HCT116 (cell line): ENCODE measurements around the gene EIF2AK2. TPM values are rescaled to one million over a fixed set of nuclear protein-coding genes. Genes with fewer than 3 reads are reported as not detected.
"Not testable (repeated sequence)": the region's sequence is repeated elsewhere in the genome, so short reads cannot be mapped to it uniquely, and the experiment has no call there.

Experiments
- ATAC-seq: fragments of 200-7000 bp; cut with Tn5 transposase; 2 replicates; pipeline ENCODE4 v1.9.1; 2020; ENCODE audit warnings: mild to moderate bottlenecking, moderate library complexity
- BruUV-seq: library from RNA; stranded (reverse); fragments of 400-500 nt; replicated peaks from 2 replicates; lab custom pipeline; 2021; lab: Mats Ljungman, UMichigan
- CTCF ChIA-PET: fragments of 300-600 bp; sonication (Branson Sonifier 250); formaldehyde crosslinking; loops from one replicate; lab custom pipeline; 2021; ENCODE audit warnings: antibody characterized with exemption; lab: Charles Lee
- POLR2A ChIA-PET: fragments of 300-600, 350-600 bp; sonication (Branson Sonifier 250); formaldehyde crosslinking; loops from one replicate; lab custom pipeline; 2021; ENCODE audit warnings: antibody characterized with exemption; lab: Charles Lee
- RAD21 ChIA-PET, 2 experiments: fragments of 300-600 bp; sonication (Branson Sonifier 250); formaldehyde crosslinking; loops; one replicate each; lab custom pipeline; 2023; ENCODE audit warnings: low total read pairs in 2 of 2; ENCODE audit not compliant: uncharacterized antibody in 2 of 2, unreplicated experiment in 2 of 2, low non-redundant PET in 1 of 2; lab: Charles Lee
- DNase-seq: peaks from one replicate; pipeline ENCODE4 v3.0.0-alpha.2; 2010; ENCODE audit warnings: low read depth, low spot score
- H2AFZ ChIP-seq: fragments of 200-600 bp; shearing (Covaris generic), sonication (generic); 2 replicates; pipeline ENCODE4 v1.6.1; 2017; ENCODE audit warnings: low read depth, mixed run types, mixed read lengths, antibody characterized with exemption, low read length; ENCODE audit not compliant: poor library complexity, severe bottlenecking
- H3K27ac ChIP-seq: 2 replicates; pipeline ENCODE4 v1.5.1; 2012; ENCODE audit warnings: low read depth, low read length
- H3K27me3 ChIP-seq: fragments of 200-600 bp; sonication (generic); 2 replicates; pipeline ENCODE4 v1.6.1; 2016; ENCODE audit warnings: mixed run types, low read length, mixed read lengths; ENCODE audit not compliant: insufficient read depth
- H3K36me3 ChIP-seq, 2 experiments: fragments of 200-500 bp in 1 of 2; fragments of 200-600 bp in 1 of 2; sonication (Bioruptor generic) in 1 of 2; sonication (generic) in 1 of 2; 2 replicates each; pipeline versions ENCODE4 v1.5.1 to v1.6.1; 2014 to 2016; ENCODE audit warnings: low read length in 2 of 2, inconsistent platforms in 1 of 2, mixed read lengths in 1 of 2, mixed run types in 1 of 2; ENCODE audit not compliant: insufficient read depth in 2 of 2, control insufficient read depth in 1 of 2
- H3K4me1 ChIP-seq, 2 experiments: fragments of 200-600 bp in 1 of 2; sonication (generic) in 1 of 2; 2 replicates each; pipeline versions ENCODE4 v1.5.1 to v1.6.1; 2012 to 2017; ENCODE audit warnings: low read length in 2 of 2, inconsistent platforms in 1 of 2, mild to moderate bottlenecking in 1 of 2, mixed read lengths in 1 of 2, mixed run types in 1 of 2, moderate library complexity in 1 of 2; ENCODE audit not compliant: insufficient read depth in 2 of 2, control insufficient read depth in 1 of 2
- H3K4me2 ChIP-seq: fragments of 200-600 bp; sonication (generic); 2 replicates; pipeline ENCODE4 v1.6.1; 2017; ENCODE audit warnings: mixed run types, low read length, mixed read lengths
- H3K4me3 ChIP-seq, 2 experiments: fragments of 200-600 bp in 1 of 2; sonication (generic) in 1 of 2; replicated peaks in 1 of 2; 2 replicates each; pipeline ENCODE4 v1.5.1; 2011 to 2016; ENCODE audit warnings: low read length in 2 of 2, control low read depth in 1 of 2, low read depth in 1 of 2, mild to moderate bottlenecking in 1 of 2, mixed read lengths in 1 of 2, mixed run types in 1 of 2
- H3K79me2 ChIP-seq: fragments of 200-600 bp; sonication (generic); 2 replicates; pipeline ENCODE4 v1.6.1; 2017; ENCODE audit warnings: mild to moderate bottlenecking, mixed run types, low read length, moderate library complexity, mixed read lengths; ENCODE audit not compliant: insufficient read depth
- H3K9ac ChIP-seq: fragments of 200-600 bp; sonication (generic); 2 replicates; pipeline ENCODE4 v1.6.1; 2016; ENCODE audit warnings: low read length, mixed read lengths
- H3K9me2 ChIP-seq: fragments of 200-600 bp; sonication (generic), shearing (Covaris generic); 2 replicates; pipeline ENCODE4 v1.6.1; 2017; ENCODE audit warnings: mixed run types, mild to moderate bottlenecking, moderate library complexity; ENCODE audit not compliant: insufficient read depth
- H3K9me3 ChIP-seq, 2 experiments: fragments of 200-500 bp in 1 of 2; fragments of 200-600 bp in 1 of 2; sonication (Bioruptor generic) in 1 of 2; sonication (generic) in 1 of 2; 2 replicates each; pipeline ENCODE4 v1.6.1; 2014 to 2017; ENCODE audit warnings: low read length in 2 of 2, mixed read lengths in 2 of 2, inconsistent platforms in 1 of 2, low read depth in 1 of 2, mild to moderate bottlenecking in 1 of 2, mixed run types in 1 of 2, moderate library complexity in 1 of 2; ENCODE audit not compliant: control insufficient read depth in 1 of 2, insufficient read depth in 1 of 2
- H4K20me1 ChIP-seq: fragments of 200-600 bp; sonication (generic), shearing (Covaris generic); 2 replicates; pipeline ENCODE4 v1.6.1; 2017; ENCODE audit warnings: mixed run types, mild to moderate bottlenecking, moderate library complexity; ENCODE audit not compliant: insufficient read depth
- CEBPB ChIP-seq: IDR thresholded peaks from 2 replicates; pipeline ENCODE4 v1.6.1; 2012; ENCODE audit warnings: low read depth
- EGR1 ChIP-seq: IDR thresholded peaks from 2 replicates; pipeline ENCODE4 v1.6.1; 2012; ENCODE audit warnings: low read depth
- MAX ChIP-seq: IDR thresholded peaks from 2 replicates; pipeline ENCODE4 v1.6.1; 2012
- POLR2A ChIP-seq: IDR thresholded peaks from 2 replicates; pipeline ENCODE4 v1.7.0; 2011; ENCODE audit warnings: borderline replicate concordance; ENCODE audit not compliant: insufficient read depth, insufficient read length; ENCODE audit errors: extremely low read depth
- POLR2AphosphoS5 ChIP-seq: IDR thresholded peaks from 2 replicates; pipeline ENCODE4 v1.6.1; 2011; ENCODE audit warnings: mild to moderate bottlenecking, low read depth, low read length, moderate library complexity
- SIN3A ChIP-seq: IDR thresholded peaks from 2 replicates; pipeline ENCODE4 v1.6.1; 2012; ENCODE audit warnings: low read depth
- SP1 ChIP-seq: IDR thresholded peaks from 2 replicates; pipeline ENCODE4 v1.6.1; 2012; ENCODE audit warnings: low read depth
- ZBTB33 ChIP-seq: IDR thresholded peaks from 2 replicates; pipeline ENCODE4 v1.6.1; 2011; ENCODE audit warnings: mild to moderate bottlenecking, low read length, moderate library complexity; ENCODE audit not compliant: insufficient replicate concordance; ENCODE audit errors: extremely low read depth
- ZFX ChIP-seq: fragments of 450-650 bp; IDR thresholded peaks from 2 replicates; pipeline ENCODE4 v1.6.1; 2017
- ZNF274 ChIP-seq: fragments of 200-500 bp; sonication (Bioruptor generic); IDR thresholded peaks from 2 replicates; pipeline ENCODE4 v1.6.1; 2014; ENCODE audit warnings: mild to moderate bottlenecking, low read depth, low read length, inconsistent platforms
- intact Hi-C: fragments of 100-400 bp; cut with micrococcal nuclease; formaldehyde crosslinking; loops from 2 replicates; pipeline ENCODE4 v1.10.0; 2022
- total RNA-seq: library from RNA; stranded (reverse); gene quantifications from one replicate; pipeline ENCODE4 v1.2.1, GENCODE V29; 2021; ENCODE audit not compliant: unreplicated experiment

EIF2AK2 gene
- total RNA-seq, 1 experiment from 2014 or later, result 40.7 TPM

GRCh38 chr2:37198681-37199065 lies 41.9 kb upstream of the EIF2AK2 start:
- CTCF ChIA-PET, result no interaction called here
- intact Hi-C loops, result no loop called here

GRCh38 chr2:37196320-37197195 lies 39.8 kb upstream of the EIF2AK2 start, which contains the start of gene CEBPZOS:
CEBPZOS (plus strand) TSS chr2:37196496; CDS start chr2:37199705, 3,209 bp downstream.
- H3K4me3 ChIP-seq, result peak within 1 kb of the TSS; percentile 79 to 91
- ATAC-seq, result peak; percentile 83
- peaks cover 10% of the 10 kb centered on the region in 2 experiments; a peak in 3 of 4 replicates for H3K36me3 ChIP-seq
- TF ChIP-seq EGR1 (peak; percentile 81), POLR2AphosphoS5 (peak; percentile 98), ZFX (peak; percentile 97), SIN3A (peak; percentile 83), ZBTB33 (no peak), MAX (peak; percentile 80), SP1 (peak; percentile 38), POLR2A (peak; percentile 69), CEBPB (no peak)
- H3K27ac ChIP-seq, result peak within 1 kb of the TSS; percentile 81
- POLR2A ChIA-PET, result no interaction called here
- peak within 1 kb of the TSS; percentile 95 for H2AFZ ChIP-seq
- peak within 1 kb of the TSS; percentile 76 for H3K4me2 ChIP-seq
- peaks cover 7 to 17% of the 10 kb centered on the region in 2 experiments; a peak in 3 of 4 replicates for H3K4me1 ChIP-seq
- H3K9me3 ChIP-seq, result no peaks in the 10 kb centered on the region
- no TSS peak for BruUV-seq
- peaks cover 52% of the 10 kb centered on the region for H3K79me2 ChIP-seq
- peak within 1 kb of the TSS; percentile 81 for H3K9ac ChIP-seq
- RAD21 ChIA-PET, result no interaction called here
- CTCF ChIA-PET, result no interaction called here
- no peaks in the 10 kb centered on the region for H3K27me3 ChIP-seq
- peak; percentile 62 for DNase-seq
- no peaks in the 10 kb centered on the region for H3K9me2 ChIP-seq
- intact Hi-C loops, result no loop called here
- H4K20me1 ChIP-seq, result no peaks in the 10 kb centered on the region

More at GRCh38 chr2:37198681-37199065, 41.9 kb upstream of the EIF2AK2 start:
- H3K4me3 ChIP-seq, result no peak overlapping the region
- peaks cover 7 to 17% of the 10 kb centered on the region in 2 experiments; a peak in 3 of 4 replicates for H3K4me1 ChIP-seq
- no peak for ATAC-seq
- no peaks in the 10 kb centered on the region for H3K27me3 ChIP-seq
- ChIA-PET POLR2A (interaction anchor here (1.2 kb wide), 1 partner anchor 9 kb away, joined by 3 read pairs; no protein-coding TSS in a partner anchor), RAD21 (no interaction called here)
- H3K9me3 ChIP-seq, result no peaks in the 10 kb centered on the region
- H3K9me2 ChIP-seq, result no peaks in the 10 kb centered on the region
- H3K79me2 ChIP-seq, result peaks cover 71% of the 10 kb centered on the region
- no peak overlapping the region for H3K4me2 ChIP-seq
- TF ChIP-seq POLR2AphosphoS5, result 0 out of 2 replicates have a peak, but pooled peaks have one; percentile 20
- no peak for TF ChIP-seq ZNF274
- H3K36me3 ChIP-seq, result peaks cover 21 to 24% of the 10 kb centered on the region in 2 experiments
- no peak overlapping the region for H3K27ac ChIP-seq
- DNase-seq, result no peak
- H4K20me1 ChIP-seq, result no peaks in the 10 kb centered on the region
- BruUV-seq, result no TSS peak
- H2AFZ ChIP-seq, result no peak overlapping the region
- no peak overlapping the region for H3K9ac ChIP-seq

- BruUV-seq, H3K9me2 ChIP-seq, ATAC-seq, RAD21 ChIA-PET, CTCF ChIA-PET, H3K9me3 ChIP-seq, H3K36me3 ChIP-seq, H3K27me3 ChIP-seq, H4K20me1 ChIP-seq, POLR2A ChIA-PET, DNase-seq, intact Hi-C loops: not testable (repeated sequence)
- peaks cover 46% of the 10 kb centered on the region for H3K79me2 ChIP-seq
- H3K27ac ChIP-seq, result peak overlapping the region; percentile 81; the same call in 1 of the 2 replicates
- peak overlapping the region; percentile 79 to 91 for H3K4me3 ChIP-seq
- peaks cover 7 to 17% of the 10 kb centered on the region in 2 experiments; a peak in 3 of 4 replicates for H3K4me1 ChIP-seq
- H3K4me2 ChIP-seq, result peak overlapping the region; percentile 76
- peak overlapping the region; percentile 81 for H3K9ac ChIP-seq
- peak overlapping the region; percentile 95 for H2AFZ ChIP-seq
These were observed 39.1 kb upstream of the EIF2AK2 start for GRCh38 chr2:37195862-37196319.
